Femur (tissue), 1 donor: ENCODE measurements around the gene RBMS2.
"Not testable (repeated sequence)": the region's sequence is repeated elsewhere in the genome, so short reads cannot be mapped to it uniquely, and the experiment has no call there.

Source experiments
- DNase-seq: peaks from one replicate; pipeline ENCODE4 v3.0.0-alpha.2; 2017

RBMS2 gene, protein sequence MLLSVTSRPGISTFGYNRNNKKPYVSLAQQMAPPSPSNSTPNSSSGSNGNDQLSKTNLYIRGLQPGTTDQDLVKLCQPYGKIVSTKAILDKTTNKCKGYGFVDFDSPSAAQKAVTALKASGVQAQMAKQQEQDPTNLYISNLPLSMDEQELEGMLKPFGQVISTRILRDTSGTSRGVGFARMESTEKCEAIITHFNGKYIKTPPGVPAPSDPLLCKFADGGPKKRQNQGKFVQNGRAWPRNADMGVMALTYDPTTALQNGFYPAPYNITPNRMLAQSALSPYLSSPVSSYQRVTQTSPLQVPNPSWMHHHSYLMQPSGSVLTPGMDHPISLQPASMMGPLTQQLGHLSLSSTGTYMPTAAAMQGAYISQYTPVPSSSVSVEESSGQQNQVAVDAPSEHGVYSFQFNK

GRCh38 chr12:56521590-56522371 is at the start of gene RBMS2:
TSS of gene RBMS2 (plus strand) at chr12:56521820. CDS start at chr12:56522024, 204 bp downstream.
- peak; percentile 93 for DNase-seq

DNA sequence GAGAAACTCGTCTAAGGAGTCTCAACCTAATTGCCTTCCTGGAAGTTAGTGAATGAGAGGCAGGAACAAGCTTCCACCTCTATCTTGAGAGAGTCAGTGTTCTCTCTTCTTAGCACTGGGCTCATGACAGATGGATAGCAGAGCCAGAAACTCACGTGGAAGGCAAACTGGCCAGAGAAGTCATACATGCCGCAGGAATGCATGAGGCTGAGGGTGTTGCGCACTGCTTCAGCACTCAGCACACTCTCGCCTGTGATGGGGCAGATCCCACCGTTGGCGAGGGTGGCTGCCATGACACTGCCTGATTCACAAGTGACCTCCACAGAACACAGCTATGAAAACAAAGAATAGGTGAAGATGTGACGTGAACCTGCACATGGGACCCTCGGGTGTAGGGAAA is 47.2 kb upstream of the RBMS2 start:
- no peak for DNase-seq

GRCh38 chr12:56476143-56476542 is 45.5 kb upstream of the RBMS2 start:
- no peak for DNase-seq

DNA sequence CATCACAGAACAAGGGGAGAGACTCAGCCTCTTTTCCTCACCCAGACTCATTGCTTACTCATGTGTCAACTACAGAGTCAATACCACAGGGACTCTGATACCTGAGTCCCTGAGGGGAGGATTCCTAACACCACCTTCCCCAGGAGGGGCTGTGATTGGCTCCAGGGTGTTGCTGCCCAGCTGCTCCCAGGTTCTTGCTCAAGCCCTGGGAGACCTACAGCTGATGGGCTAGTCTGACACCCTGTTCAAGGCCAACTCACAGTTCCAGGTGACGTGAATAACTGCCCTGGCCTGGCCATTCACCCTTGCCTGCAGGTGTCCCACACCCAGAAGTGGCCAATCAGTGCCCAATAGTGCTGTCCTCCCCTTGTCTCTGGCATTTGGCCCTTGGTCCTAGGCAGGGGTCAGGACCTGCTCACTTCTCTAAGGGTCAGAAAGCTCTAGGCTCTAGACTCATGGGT is 44.6 kb upstream of the RBMS2 start:
- DNase-seq, result no peak

GRCh38 chr12:56477521-56478225 is 43.9 kb upstream of the RBMS2 start:
- no peak for DNase-seq

- no peak for DNase-seq
Observed at GRCh38 chr12:56479625-56480024, 42.0 kb upstream of the RBMS2 start.

- DNase-seq, result no peak
Observed at GRCh38 chr12:56484566-56484965, 37.1 kb upstream of the RBMS2 start.

- no peak for DNase-seq
Observed at GRCh38 chr12:56486694-56487093, 34.9 kb upstream of the RBMS2 start.

- peak; percentile 40 for DNase-seq
Observed at GRCh38 chr12:56487448-56488040, 34.1 kb upstream of the RBMS2 start.

DNA sequence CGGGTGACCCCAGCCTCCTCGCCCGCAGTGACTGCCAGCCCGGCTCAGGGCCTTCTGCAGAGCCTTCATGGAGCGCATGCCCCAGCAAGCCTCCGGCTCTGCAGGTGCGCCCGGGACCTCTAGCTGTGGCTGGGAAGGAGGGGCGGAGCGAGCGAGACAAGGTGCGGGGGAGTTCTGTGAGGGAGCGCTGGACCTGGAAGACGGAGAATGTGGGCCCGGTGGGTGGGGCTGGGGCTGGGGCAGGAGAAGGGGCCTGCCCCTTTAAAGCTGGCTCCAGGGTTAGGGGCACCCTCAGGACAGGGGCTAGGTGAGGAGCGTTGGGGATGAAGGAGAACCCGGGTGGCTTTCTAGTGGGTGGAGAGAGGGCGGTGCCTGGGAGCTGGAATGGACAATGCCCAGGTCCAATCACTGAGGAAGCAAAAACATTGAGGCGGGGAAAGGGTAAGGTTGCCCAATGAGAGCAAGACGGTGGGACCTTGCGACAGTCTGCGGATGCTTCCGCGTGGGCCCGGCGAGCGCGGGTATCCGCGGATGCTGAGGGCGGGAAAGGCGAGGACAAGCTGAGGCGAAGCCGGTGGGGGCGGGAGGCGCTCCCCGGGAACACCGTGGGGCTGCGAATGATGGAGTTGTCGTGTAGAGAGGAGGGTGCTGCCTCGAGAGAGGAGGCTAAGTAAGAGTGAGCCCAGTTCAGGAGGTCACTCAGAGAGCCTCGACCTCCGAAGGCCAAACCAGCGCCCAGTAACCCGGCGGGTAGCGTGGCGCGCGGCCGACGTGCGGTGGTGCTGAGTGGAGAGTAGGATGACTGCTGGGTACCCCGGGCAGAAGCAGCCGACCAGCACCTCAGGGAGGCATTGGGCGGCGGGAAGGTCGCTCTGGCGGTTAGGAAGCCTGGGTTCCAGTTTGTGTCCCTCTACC is 33.3 kb upstream of the RBMS2 start, which contains the start of gene GLS2:
Gene GLS2, minus strand, starts transcription at position 121 of the 915 bp plus-strand sequence. Its CDS starts 43 bp downstream, at position 78.
- DNase-seq, result peak; percentile 73

DNA sequence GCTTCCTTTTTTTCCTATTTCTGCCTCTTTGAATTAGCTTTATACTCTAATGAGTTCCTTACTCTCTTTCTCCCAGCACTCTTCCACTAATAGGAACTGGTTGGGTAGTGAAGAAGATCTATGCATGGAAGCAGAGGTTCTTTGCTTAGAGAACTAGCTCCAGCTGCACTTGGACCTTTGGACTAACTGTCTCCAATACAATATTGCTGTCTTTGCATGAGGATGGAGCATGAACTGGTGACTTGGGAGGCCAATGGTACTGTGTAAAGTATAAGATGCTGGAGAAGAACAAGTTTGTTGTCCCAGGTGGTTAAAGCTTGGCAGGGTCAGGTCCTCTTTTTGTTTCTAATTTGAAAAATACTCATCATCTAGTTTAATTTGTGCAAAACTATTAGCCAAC is 31.3 kb upstream of the RBMS2 start:
- DNase-seq, result no peak

GRCh38 chr12:56493409-56494105 is 28.1 kb upstream of the RBMS2 start:
- DNase-seq, result not testable (repeated sequence)

GRCh38 chr12:56494106-56494415 is 27.6 kb upstream of the RBMS2 start:
- DNase-seq, result not testable (repeated sequence)

- not testable (repeated sequence) for DNase-seq
Observed at GRCh38 chr12:56494481-56494880, 27.1 kb upstream of the RBMS2 start.

- DNase-seq, result peak; percentile 64
Observed at GRCh38 chr12:56496704-56497103, 24.9 kb upstream of the RBMS2 start.

DNA sequence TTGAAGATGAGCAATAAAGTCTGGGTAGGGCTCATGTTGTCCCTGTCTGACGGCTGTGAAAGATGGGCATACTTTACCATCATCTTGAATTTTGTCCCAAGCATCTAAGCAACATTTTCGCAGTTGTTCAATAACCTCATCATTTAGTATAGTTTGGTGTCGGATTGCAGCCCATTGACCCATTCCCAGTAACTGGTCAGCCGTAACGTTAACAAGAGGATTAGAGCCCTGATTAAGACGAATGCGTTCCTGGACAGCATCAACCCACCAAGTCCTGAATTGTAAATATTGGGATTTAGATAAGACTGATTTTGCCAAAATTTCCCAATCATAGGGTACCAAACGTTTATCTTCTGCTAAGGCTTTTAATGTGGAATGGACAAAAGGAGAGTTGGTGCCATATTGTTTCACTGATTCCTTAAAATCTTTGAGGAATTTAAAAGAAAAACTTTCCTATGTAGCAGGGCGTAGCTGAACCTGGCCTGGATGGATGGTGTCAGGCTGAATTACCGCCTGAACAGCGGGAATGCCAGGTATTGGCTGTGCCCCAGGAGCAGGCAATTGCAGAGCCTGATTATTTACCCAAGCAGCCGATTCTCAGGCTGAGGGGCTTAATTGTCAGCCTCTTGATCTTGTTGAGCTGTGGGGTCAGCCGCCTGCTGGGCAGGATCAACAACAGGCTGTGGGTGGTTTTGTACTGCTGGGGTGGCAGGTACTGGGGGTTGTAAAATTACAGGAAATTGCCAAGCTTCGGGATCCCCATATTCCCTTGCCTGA is 23.3 kb upstream of the RBMS2 start:
- not testable (repeated sequence) for DNase-seq

- DNase-seq, result not testable (repeated sequence)
Observed at GRCh38 chr12:56499452-56499851, 22.2 kb upstream of the RBMS2 start.

DNA sequence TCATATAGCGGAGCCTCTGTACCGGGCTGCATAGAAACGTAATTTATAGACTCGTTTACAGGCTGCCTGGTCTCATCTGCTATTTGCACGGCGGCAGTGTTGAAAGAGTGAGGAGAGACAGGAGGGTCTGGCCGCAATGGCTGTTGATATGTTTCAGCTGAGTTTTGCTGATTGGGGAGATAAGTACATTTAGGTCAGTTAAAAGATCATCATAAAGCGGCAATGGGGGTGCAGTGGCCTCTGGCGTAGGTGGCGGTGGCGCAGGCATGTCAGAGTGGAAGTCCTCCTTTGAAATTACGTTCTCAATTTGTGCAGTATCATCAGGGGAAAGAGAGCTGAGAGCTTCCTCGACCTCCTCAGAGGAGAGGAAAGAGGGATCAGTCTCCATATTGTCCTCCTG is 21.7 kb upstream of the RBMS2 start:
- DNase-seq, result not testable (repeated sequence)

DNA sequence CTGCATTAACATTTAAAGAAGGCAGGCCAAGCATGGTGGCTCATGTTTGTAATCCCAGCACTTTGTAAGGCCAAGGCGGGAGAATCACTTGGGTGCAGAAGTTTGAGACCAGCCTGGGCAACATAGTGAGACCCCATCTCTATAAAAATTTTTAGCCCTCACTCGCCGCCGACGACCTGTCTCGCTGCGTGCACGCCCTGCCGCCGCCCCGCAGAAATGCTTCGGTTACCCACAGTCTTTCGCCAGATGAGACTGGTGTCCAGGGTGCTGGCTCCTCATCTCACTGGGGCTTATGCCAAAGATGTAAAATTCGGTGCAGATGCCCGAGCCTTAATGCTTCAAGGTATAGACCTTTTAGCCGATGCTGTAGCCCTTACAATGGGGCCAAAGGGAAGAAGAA is 10.8 kb upstream of the RBMS2 start:
- DNase-seq, result no peak

- not testable (repeated sequence) for DNase-seq
Observed at GRCh38 chr12:56514014-56514318, 7.7 kb upstream of the RBMS2 start.
